Keratinocyte (primary cell): Measurements from ENCODE around the gene AIMP1. TPM values are rescaled to one million over a fixed set of nuclear protein-coding genes. Genes with fewer than 3 reads are reported as not detected.

ENCODE experiments used
- DNase-seq: peaks from one replicate; pipeline ENCODE4 v3.0.0-alpha.2; 2011; ENCODE audit warnings: low read depth, missing footprints, low spot score
- FAIRE-seq: peaks from 2 replicates; lab custom pipeline; 2011; peaks lifted over from hg19 to GRCh38; lab: Jason Lieb, UNC
- H2AFZ ChIP-seq: 2 replicates; pipeline ENCODE4 v1.6.0; 2012; ENCODE audit warnings: low read length, control low read depth, inconsistent platforms; ENCODE audit not compliant: control insufficient read depth
- H3K27ac ChIP-seq: 2 replicates; pipeline ENCODE4 v1.5.1; 2011; ENCODE audit warnings: low read length; ENCODE audit not compliant: control insufficient read depth, insufficient read depth
- H3K27me3 ChIP-seq: 3 replicates; pipeline ENCODE4 v1.6.0; 2011; ENCODE audit warnings: low read length; ENCODE audit not compliant: control insufficient read depth, insufficient read depth; ENCODE audit errors: extremely low read depth
- H3K36me3 ChIP-seq, 2 experiments: 2 replicates in 1 of 2; 3 replicates in 1 of 2; pipeline ENCODE4 v1.5.1; 2011; ENCODE audit warnings: low read length in 2 of 2, mild to moderate bottlenecking in 1 of 2; ENCODE audit not compliant: control insufficient read depth in 2 of 2, insufficient read depth in 2 of 2; ENCODE audit errors: extremely low read depth in 1 of 2
- H3K4me1 ChIP-seq: 3 replicates; pipeline ENCODE4 v1.5.1; 2011; ENCODE audit warnings: low read length; ENCODE audit not compliant: control insufficient read depth, insufficient read depth; ENCODE audit errors: extremely low read depth
- H3K4me2 ChIP-seq: 3 replicates; pipeline ENCODE4 v1.6.0; 2011; ENCODE audit warnings: low read depth, low read length; ENCODE audit not compliant: control insufficient read depth, insufficient read depth; ENCODE audit errors: extremely low read depth
- H3K4me3 ChIP-seq, 3 experiments: fragments of 200-600 bp in 1 of 3; sonication (generic) in 1 of 3; 2 replicates in 2 of 3; 3 replicates in 1 of 3; pipeline ENCODE4 v1.5.1; 2011 to 2016; ENCODE audit warnings: low read length in 3 of 3, mild to moderate bottlenecking in 3 of 3, control low read depth in 2 of 3, inconsistent platforms in 1 of 3, low read depth in 1 of 3, mixed read lengths in 1 of 3, mixed run types in 1 of 3, moderate library complexity in 1 of 3; ENCODE audit not compliant: control insufficient read depth in 2 of 3, insufficient read depth in 2 of 3; ENCODE audit errors: extremely low read depth in 1 of 3
- H3K79me2 ChIP-seq: 2 replicates; pipeline ENCODE4 v1.6.0; 2012; ENCODE audit warnings: low read length; ENCODE audit not compliant: control insufficient read depth, insufficient read depth
- H3K9ac ChIP-seq: 3 replicates; pipeline ENCODE4 v1.6.0; 2011; ENCODE audit warnings: low read length; ENCODE audit not compliant: control insufficient read depth, insufficient read depth; ENCODE audit errors: extremely low read depth
- H3K9me1 ChIP-seq: 3 replicates; pipeline ENCODE4 v1.6.0; 2011; ENCODE audit warnings: low read length; ENCODE audit not compliant: control insufficient read depth, insufficient read depth; ENCODE audit errors: extremely low read depth
- H3K9me3 ChIP-seq: 2 replicates; pipeline ENCODE4 v1.5.1; 2012; ENCODE audit warnings: low read depth, low read length; ENCODE audit not compliant: control insufficient read depth
- H4K20me1 ChIP-seq: 3 replicates; pipeline ENCODE4 v1.6.0; 2011; ENCODE audit warnings: low read length; ENCODE audit not compliant: control insufficient read depth, insufficient read depth; ENCODE audit errors: extremely low read depth
- CTCF ChIP-seq, 3 experiments: IDR thresholded peaks in 1 of 3; conservative IDR thresholded peaks in 1 of 3; optimal IDR thresholded peaks in 1 of 3; 2 replicates in 2 of 3; 3 replicates in 1 of 3; pipeline versions ENCODE3 to v1.5.1; 2011; ENCODE audit warnings: low read length in 3 of 3, mild to moderate bottlenecking in 3 of 3, moderate library complexity in 2 of 3, control low read depth in 1 of 3, inconsistent platforms in 1 of 3; ENCODE audit not compliant: insufficient read depth in 2 of 3; ENCODE audit errors: extremely low read depth in 1 of 3
- EZH2 ChIP-seq: IDR thresholded peaks from one replicate; pipeline ENCODE4 v1.6.1; 2012; ENCODE audit warnings: inconsistent platforms, mild to moderate bottlenecking, low read length, moderate library complexity
- dilution Hi-C: fragments of 300-500 bp; cut with MboI; formaldehyde crosslinking; loops from one replicate; pipeline ENCODE4 v1.7.0; 2020; ENCODE audit warnings: low sequenced_read_pairs; ENCODE audit not compliant: extremely low pct_ligation_motif_present
- polyA plus RNA-seq, 5 experiments: library from polyadenylated mRNA; depleted of rRNA in 3 of 5; stranded (reverse) in 3 of 5; stranded (forward) in 1 of 5; unstranded in 1 of 5; fragments of >200 nt; gene quantifications; 1 replicate in 1 of 5; 2 replicates in 3 of 5; 3 replicates in 1 of 5; pipeline versions ENCODE4 v1.2.1 to v1.2.3, GENCODE V29; 2011 to 2012; ENCODE audit warnings: missing spikeins in 2 of 5, low read depth in 1 of 5, low replicate concordance in 1 of 5

AIMP1 gene
- polyA plus RNA-seq, 1 donor (not counting 4 experiments of a cell fraction or from before 2014, with no cell fraction given) = 52.9 TPM

DNA sequence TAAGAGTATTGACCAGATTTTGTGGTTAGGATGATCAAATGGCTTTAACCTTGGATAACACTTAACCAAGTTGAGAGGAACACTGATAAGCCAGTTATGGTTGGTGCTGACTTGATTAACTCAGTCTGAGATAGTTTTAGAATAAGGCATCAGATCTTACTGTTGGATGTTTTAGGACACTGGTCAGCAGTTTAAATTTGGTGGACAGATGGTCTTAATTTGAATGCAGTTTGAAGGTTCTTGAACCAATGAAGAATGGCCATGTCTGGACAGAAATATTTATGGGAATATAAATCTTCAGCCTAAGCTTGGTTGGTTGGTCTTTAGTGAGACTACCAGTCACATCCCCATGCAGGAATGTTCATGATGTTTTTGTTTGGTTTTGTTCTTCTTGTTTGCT is 54.8 kb downstream of the AIMP1 start:
- Histone ChIP-seq H3K4me3 (no peak overlapping the region), H3K4me1 (peaks cover 3% of the 10 kb centered on the region), H3K27me3 (no peaks in the 10 kb centered on the region), H3K9me3 (no peaks in the 10 kb centered on the region), H4K20me1 (no peaks in the 10 kb centered on the region), H3K27ac (no peak overlapping the region), H3K4me2 (no peak overlapping the region), H3K9me1 (no peaks in the 10 kb centered on the region), H3K9ac (no peak overlapping the region), H3K79me2 (no peaks in the 10 kb centered on the region), H3K36me3 (no peaks in the 10 kb centered on the region), H2AFZ (no peak overlapping the region)
- no peak for TF ChIP-seq EZH2
- no peak for TF ChIP-seq CTCF (optimal IDR thresholded peaks at IDR 0.05 in 1 of 3, IDR thresholded peaks at IDR 0.05 in 1 of 3, conservative IDR thresholded peaks at IDR 0.05 in 1 of 3; ENCODE audit: extremely low read depth in 1 of 3, insufficient read depth in 2 of 3, low read length in 3 of 3)
- DNase-seq (no peak), FAIRE-seq (no peak)
- dilution Hi-C loops = no loop called here

DNA sequence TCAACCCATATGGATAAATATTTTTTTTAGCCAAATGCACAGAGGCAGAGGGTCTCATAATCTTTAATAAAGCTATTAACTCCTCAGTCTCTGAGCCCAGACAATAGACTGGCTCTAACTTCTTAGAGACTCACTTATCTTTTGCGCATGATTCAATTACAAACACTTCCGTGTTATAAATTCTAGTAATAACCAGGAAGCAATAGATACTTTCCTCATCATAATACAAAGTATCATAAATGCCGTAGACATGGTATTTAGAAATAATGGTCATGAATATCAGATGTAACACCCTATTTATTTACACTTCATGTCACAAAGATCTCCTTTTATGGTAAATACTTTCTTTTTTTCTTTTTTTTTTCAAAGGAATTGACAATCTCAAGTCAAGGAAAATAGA is 56.7 kb downstream of the AIMP1 start:
- H3K4me1 ChIP-seq = no peaks in the 10 kb centered on the region
- H3K79me2 ChIP-seq = no peaks in the 10 kb centered on the region
- no peaks in the 10 kb centered on the region for H3K36me3 ChIP-seq
- FAIRE-seq (no peak), DNase-seq (no peak)
- H3K4me2 ChIP-seq = no peak overlapping the region
- H3K9ac ChIP-seq = no peak overlapping the region
- no peaks in the 10 kb centered on the region for H3K9me3 ChIP-seq
- no peak overlapping the region for H3K4me3 ChIP-seq
- no peaks in the 10 kb centered on the region for H3K9me1 ChIP-seq
- TF ChIP-seq EZH2 = no peak
- no peak for TF ChIP-seq CTCF (optimal IDR thresholded peaks at IDR 0.05 in 1 of 3, IDR thresholded peaks at IDR 0.05 in 1 of 3, conservative IDR thresholded peaks at IDR 0.05 in 1 of 3; ENCODE audit: extremely low read depth in 1 of 3, insufficient read depth in 2 of 3, low read length in 3 of 3)
- H2AFZ ChIP-seq = no peak overlapping the region
- dilution Hi-C loops = no loop called here
- H4K20me1 ChIP-seq = no peaks in the 10 kb centered on the region
- H3K27ac ChIP-seq = no peak overlapping the region
- H3K27me3 ChIP-seq = no peaks in the 10 kb centered on the region
